Endodermal cell (in vitro differentiated cells): ENCODE data around the gene KIF26B. TPM values are rescaled to one million over a fixed set of nuclear protein-coding genes. Genes with fewer than 3 reads are reported as not detected.

Source experiments
- DNase-seq: peaks from one replicate; pipeline ENCODE4 v3.0.0-alpha.2; 2017
- H3K27ac ChIP-seq: 2 replicates; pipeline ENCODE4 v1.5.1; 2013; ENCODE audit warnings: mild to moderate bottlenecking, low read depth, low read length, moderate library complexity
- H3K27me3 ChIP-seq: 2 replicates; pipeline ENCODE4 v1.6.1; 2013; ENCODE audit warnings: mild to moderate bottlenecking, low read length, moderate library complexity; ENCODE audit not compliant: insufficient read depth, control insufficient read depth, poor library complexity, severe bottlenecking
- H3K36me3 ChIP-seq: 2 replicates; pipeline ENCODE4 v1.7.0; 2013; ENCODE audit warnings: mild to moderate bottlenecking, low read length, moderate library complexity; ENCODE audit not compliant: control insufficient read depth, insufficient read depth
- H3K4me1 ChIP-seq: one replicate; pipeline ENCODE4 v1.7.0; 2013; ENCODE audit warnings: low read length; ENCODE audit not compliant: control insufficient read depth, insufficient read depth
- H3K4me3 ChIP-seq: 2 replicates; pipeline ENCODE4 v1.5.1; 2013; ENCODE audit warnings: mild to moderate bottlenecking, low read length, moderate library complexity
- H3K9ac ChIP-seq: 2 replicates; pipeline ENCODE4 v1.6.1; 2013; ENCODE audit warnings: mild to moderate bottlenecking, low read length, moderate library complexity; ENCODE audit not compliant: poor library complexity, severe bottlenecking; ENCODE audit errors: extremely low read depth
- H3K9me3 ChIP-seq: 2 replicates; pipeline ENCODE4 v1.6.1; 2013; ENCODE audit warnings: mild to moderate bottlenecking, low read length, moderate library complexity; ENCODE audit not compliant: control insufficient read depth
- H3K27ac Mint-ChIP-seq: 2 replicates; pipeline ENCODE4 v1.8.0; 2020; ENCODE audit warnings: mixed read lengths
- H3K27me3 Mint-ChIP-seq: 2 replicates; pipeline ENCODE4 v1.8.0; 2021; ENCODE audit warnings: mild to moderate bottlenecking, mixed read lengths; ENCODE audit not compliant: insufficient read depth
- H3K36me3 Mint-ChIP-seq: 2 replicates; pipeline ENCODE4 v1.8.0; 2020; ENCODE audit warnings: low read depth, mixed read lengths
- H3K4me1 Mint-ChIP-seq: 2 replicates; pipeline ENCODE4 v1.8.0; 2020; ENCODE audit warnings: mixed read lengths
- H3K4me3 Mint-ChIP-seq: 2 replicates; pipeline ENCODE4 v1.8.0; 2020; ENCODE audit warnings: mild to moderate bottlenecking, moderate library complexity, mixed read lengths
- H3K9me3 Mint-ChIP-seq: 2 replicates; pipeline ENCODE4 v1.8.0; 2020; ENCODE audit warnings: mild to moderate bottlenecking, mixed read lengths
- CTCF ChIP-seq: fragments of 200-600 bp; sonication (generic); conservative IDR thresholded peaks from 2 replicates; pipeline ENCODE4 v1.5.0; 2021; ENCODE audit warnings: antibody characterized with exemption, mild to moderate bottlenecking
- WGBS, 2 experiments: methylation state at CpG; one replicate each; pipeline versions ENCODE4 v1.1.5 to v1.1.7; 2013; ENCODE audit warnings: missing lambda C conversion rate in 2 of 2, mixed read lengths in 1 of 2; ENCODE audit not compliant: insufficient coverage in 1 of 2, insufficient read length in 1 of 2; 5-methylcytosine and 5-hydroxymethylcytosine counted together
- total RNA-seq, 2 donors: library from RNA; stranded (reverse); fragmentation: NEBNext Ultra II Directional in 1 of 2; extraction: Animal tissue kit (Norgen Biotek cat#: 25700) in 1 of 2; gene quantifications; 2 replicates in 1 of 2; 3 replicates in 1 of 2; pipeline ENCODE4 v1.2.1, GENCODE V29; 2021

Gene KIF26B
- total RNA-seq, 2 donors from 2014 or later = 12.3 to 21.0 TPM

GRCh38 chr1:245600658-245601057 is 445.9 kb downstream of the KIF26B start:
- H3K27ac ChIP-seq = no peak overlapping the region
- no peaks in the 10 kb centered on the region for H3K9me3 ChIP-seq
- H3K4me1 ChIP-seq = peaks cover 13% of the 10 kb centered on the region
- DNase-seq = peak; percentile 24
- Mint-ChIP-seq H3K27me3 (no peaks in the 10 kb centered on the region), H3K27ac (no peak overlapping the region), H3K4me3 (no peak overlapping the region), H3K9me3 (no peaks in the 10 kb centered on the region), H3K36me3 (peaks cover 18% of the 10 kb centered on the region), H3K4me1 (peaks cover 27% of the 10 kb centered on the region)
- 93 to 95% methylated on average over 2 to 4 of the region's 4 CpGs for WGBS, 2 experiments
- no peaks in the 10 kb centered on the region for H3K27me3 ChIP-seq
- no peak for TF ChIP-seq CTCF
- no peak overlapping the region for H3K9ac ChIP-seq
- H3K36me3 ChIP-seq = peaks cover 4% of the 10 kb centered on the region
- H3K4me3 ChIP-seq = no peak overlapping the region

GRCh38 chr1:245603311-245603865 is 448.6 kb downstream of the KIF26B start:
- no peaks in the 10 kb centered on the region for H3K9me3 Mint-ChIP-seq
- H3K27me3 Mint-ChIP-seq = peaks cover 11% of the 10 kb centered on the region
- Histone ChIP-seq H3K27ac (no peak overlapping the region), H3K36me3 (peaks cover 8% of the 10 kb centered on the region), H3K9ac (no peak overlapping the region), H3K9me3 (no peaks in the 10 kb centered on the region), H3K4me3 (no peak overlapping the region), H3K27me3 (no peaks in the 10 kb centered on the region), H3K4me1 (peaks cover 7% of the 10 kb centered on the region)
- TF ChIP-seq CTCF = no peak
- H3K36me3 Mint-ChIP-seq = peaks cover 21% of the 10 kb centered on the region
- H3K4me1 Mint-ChIP-seq = peaks cover 8% of the 10 kb centered on the region
- WGBS, 2 experiments = 87 to 88% methylated on average over 5 to 6 of the region's 6 CpGs
- H3K4me3 Mint-ChIP-seq = no peak overlapping the region
- peak; percentile 19 for DNase-seq
- H3K27ac Mint-ChIP-seq = no peak overlapping the region

GRCh38 chr1:245604979-245605378 is 450.2 kb downstream of the KIF26B start:
- Mint-ChIP-seq H3K9me3 (no peaks in the 10 kb centered on the region), H3K36me3 (peaks cover 21% of the 10 kb centered on the region), H3K27me3 (peaks cover 11% of the 10 kb centered on the region), H3K4me1 (peaks cover 8% of the 10 kb centered on the region), H3K4me3 (no peak overlapping the region), H3K27ac (no peak overlapping the region)
- 87 to 93% methylated on average over 6 to 9 of the region's 9 CpGs for WGBS, 2 experiments
- Histone ChIP-seq H3K27me3 (no peaks in the 10 kb centered on the region), H3K9ac (no peak overlapping the region), H3K4me1 (peaks cover 12% of the 10 kb centered on the region), H3K36me3 (peaks cover 10% of the 10 kb centered on the region), H3K9me3 (no peaks in the 10 kb centered on the region), H3K27ac (no peak overlapping the region), H3K4me3 (no peak overlapping the region)
- no peak for TF ChIP-seq CTCF
- peak; percentile 27 for DNase-seq
